HFFc6 (cell line): ENCODE results near the gene QKI. TPM values are rescaled to one million over a fixed set of nuclear protein-coding genes. Genes with fewer than 3 reads are reported as not detected.

ENCODE experiments used
- DNase-seq: peaks from one replicate; pipeline ENCODE4 v3.0.0-alpha.2; 2018
- H3K27ac Mint-ChIP-seq: 2 replicates; pipeline ENCODE4 v1.8.0; 2020; ENCODE audit warnings: mild to moderate bottlenecking, mixed read lengths
- H3K27me3 Mint-ChIP-seq: 2 replicates; pipeline ENCODE4 v1.8.0; 2021; ENCODE audit warnings: mild to moderate bottlenecking, moderate library complexity, mixed read lengths; ENCODE audit not compliant: insufficient read depth
- H3K36me3 Mint-ChIP-seq: 2 replicates; pipeline ENCODE4 v1.8.0; 2021; ENCODE audit warnings: low read depth, mixed read lengths
- H3K4me1 Mint-ChIP-seq: 2 replicates; pipeline ENCODE4 v1.8.0; 2020; ENCODE audit warnings: low read depth, mixed read lengths
- H3K4me3 Mint-ChIP-seq: 2 replicates; pipeline ENCODE4 v1.8.0; 2020; ENCODE audit warnings: mild to moderate bottlenecking, moderate library complexity, mixed read lengths
- H3K9me3 Mint-ChIP-seq: 2 replicates; pipeline ENCODE4 v1.8.0; 2020; ENCODE audit warnings: mild to moderate bottlenecking, mixed read lengths
- CTCF ChIP-seq: fragments of 200-600 bp; sonication (generic); IDR thresholded peaks from 2 replicates; pipeline ENCODE4 v1.5.0; 2021; ENCODE audit warnings: antibody characterized with exemption, mild to moderate bottlenecking
- total RNA-seq, 6 experiments: library from RNA; stranded (reverse); fragmentation: NEBNext Ultra II Directional; extraction: Animal tissue kit (Norgen Biotek cat#: 25700); gene quantifications; 2 replicates in 1 of 6; 3 replicates in 5 of 6; pipeline ENCODE4 v1.2.3, GENCODE V29; 2021

The QKI gene
- total RNA-seq, 6 experiments from 2014 or later: 71.3 to 90.5 (median 85.1) TPM

- H3K36me3 Mint-ChIP-seq: peaks cover 13% of the 10 kb centered on the region
- H3K4me3 Mint-ChIP-seq: peak overlapping the region; percentile 77
- DNase-seq: no peak
- H3K27ac Mint-ChIP-seq: peak overlapping the region; percentile 74
- no peaks in the 10 kb centered on the region for H3K9me3 Mint-ChIP-seq
- peaks cover 2% of the 10 kb centered on the region; the same call in 1 of the 2 replicates for H3K27me3 Mint-ChIP-seq
- TF ChIP-seq CTCF: no peak
- H3K4me1 Mint-ChIP-seq: peaks cover 41% of the 10 kb centered on the region
These were observed 565 bp downstream of the QKI start for GRCh38 chr6:163414946-163415619.

GRCh38 chr6:163415620-163416556 is 1.4 kb downstream of the QKI start:
- Mint-ChIP-seq H3K36me3 (peaks cover 13% of the 10 kb centered on the region), H3K4me1 (peaks cover 49% of the 10 kb centered on the region), H3K9me3 (no peaks in the 10 kb centered on the region), H3K27ac (peak overlapping the region; percentile 94), H3K27me3 (peaks cover 2% of the 10 kb centered on the region; the same call in 1 of the 2 replicates), H3K4me3 (peak overlapping the region; percentile 98)
- TF ChIP-seq CTCF: no peak
- peak; percentile 41 for DNase-seq

GRCh38 chr6:163416557-163417253 is 2.2 kb downstream of the QKI start:
- Mint-ChIP-seq H3K4me1 (peaks cover 54% of the 10 kb centered on the region), H3K27ac (peak overlapping the region; percentile 94), H3K9me3 (no peaks in the 10 kb centered on the region), H3K27me3 (peaks cover under 1% of the 10 kb centered on the region; the same call in 1 of the 2 replicates), H3K36me3 (peaks cover 9% of the 10 kb centered on the region), H3K4me3 (peak overlapping the region; percentile 98)
- peak; percentile 80 for DNase-seq
- peak; percentile 86 for TF ChIP-seq CTCF

GRCh38 chr6:163417595-163417994 is 3.1 kb downstream of the QKI start:
- peak overlapping the region; percentile 55 for H3K27ac Mint-ChIP-seq
- H3K9me3 Mint-ChIP-seq: no peaks in the 10 kb centered on the region
- H3K27me3 Mint-ChIP-seq: no peaks in the 10 kb centered on the region
- peak overlapping the region; percentile 98 for H3K4me3 Mint-ChIP-seq
- H3K36me3 Mint-ChIP-seq: peaks cover 9% of the 10 kb centered on the region
- DNase-seq: no peak
- H3K4me1 Mint-ChIP-seq: peaks cover 53% of the 10 kb centered on the region
- no peak for TF ChIP-seq CTCF

GRCh38 chr6:163418311-163419029 is 4.0 kb downstream of the QKI start:
- H3K9me3 Mint-ChIP-seq: no peaks in the 10 kb centered on the region
- DNase-seq: no peak
- peak overlapping the region; percentile 78 for H3K4me3 Mint-ChIP-seq
- peaks cover 57% of the 10 kb centered on the region for H3K4me1 Mint-ChIP-seq
- no peak for TF ChIP-seq CTCF
- H3K27ac Mint-ChIP-seq: peak overlapping the region; percentile 66
- H3K36me3 Mint-ChIP-seq: peaks cover 9% of the 10 kb centered on the region
- no peaks in the 10 kb centered on the region for H3K27me3 Mint-ChIP-seq
